Measurements from ENCODE around the gene ATE1.

Gene ATE1

DNA sequence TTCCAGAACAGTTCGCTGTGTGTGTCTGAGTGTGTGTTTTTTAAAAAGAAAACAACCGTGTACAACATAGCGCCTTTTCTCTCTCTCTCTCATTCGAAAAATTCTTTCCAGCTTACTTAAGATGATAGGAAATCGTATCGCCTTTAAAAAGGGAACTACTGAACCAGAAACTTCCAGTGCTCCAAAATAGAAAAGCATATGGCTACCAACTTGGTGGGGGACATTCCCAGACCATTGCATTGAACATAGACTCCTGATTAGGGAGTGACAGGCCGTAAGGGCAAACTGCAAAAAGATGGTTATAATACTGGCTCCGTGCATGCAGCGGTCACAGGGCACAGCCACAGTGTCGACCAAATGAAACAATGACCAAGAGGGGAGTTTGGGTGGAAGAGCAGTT is 235.2 kb downstream of the ATE1 start:
- no peak for DNase-seq

DNA sequence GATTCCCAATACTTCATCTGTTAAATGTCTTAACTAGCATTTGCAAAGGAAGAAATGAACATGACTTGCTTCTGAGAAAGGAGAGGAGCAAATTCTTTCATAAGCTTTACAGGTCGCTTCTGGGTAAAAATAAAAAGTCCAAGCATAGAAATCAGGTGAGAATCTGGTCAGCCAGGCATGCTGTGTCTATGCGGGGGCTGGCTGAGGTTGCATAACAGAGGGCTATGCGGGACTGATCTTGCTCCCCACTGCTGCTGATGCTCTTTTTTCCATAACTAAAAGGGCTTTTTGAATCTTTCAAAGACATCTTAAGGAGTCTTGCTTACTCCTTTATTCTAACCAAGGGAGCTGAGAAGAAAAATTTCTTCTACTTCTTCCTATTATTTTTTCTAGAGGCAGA is 236.9 kb downstream of the ATE1 start:
- DNase-seq, result no peak

Measured in hippocampal formation (tissue), 2 donors.